Measurements from ENCODE around the gene CBR3. TPM values are rescaled to one million over a fixed set of nuclear protein-coding genes. Genes with fewer than 3 reads are reported as not detected.

CBR3 gene
- total RNA-seq, 1 experiment from 2014 or later, result 1.7 TPM

DNA sequence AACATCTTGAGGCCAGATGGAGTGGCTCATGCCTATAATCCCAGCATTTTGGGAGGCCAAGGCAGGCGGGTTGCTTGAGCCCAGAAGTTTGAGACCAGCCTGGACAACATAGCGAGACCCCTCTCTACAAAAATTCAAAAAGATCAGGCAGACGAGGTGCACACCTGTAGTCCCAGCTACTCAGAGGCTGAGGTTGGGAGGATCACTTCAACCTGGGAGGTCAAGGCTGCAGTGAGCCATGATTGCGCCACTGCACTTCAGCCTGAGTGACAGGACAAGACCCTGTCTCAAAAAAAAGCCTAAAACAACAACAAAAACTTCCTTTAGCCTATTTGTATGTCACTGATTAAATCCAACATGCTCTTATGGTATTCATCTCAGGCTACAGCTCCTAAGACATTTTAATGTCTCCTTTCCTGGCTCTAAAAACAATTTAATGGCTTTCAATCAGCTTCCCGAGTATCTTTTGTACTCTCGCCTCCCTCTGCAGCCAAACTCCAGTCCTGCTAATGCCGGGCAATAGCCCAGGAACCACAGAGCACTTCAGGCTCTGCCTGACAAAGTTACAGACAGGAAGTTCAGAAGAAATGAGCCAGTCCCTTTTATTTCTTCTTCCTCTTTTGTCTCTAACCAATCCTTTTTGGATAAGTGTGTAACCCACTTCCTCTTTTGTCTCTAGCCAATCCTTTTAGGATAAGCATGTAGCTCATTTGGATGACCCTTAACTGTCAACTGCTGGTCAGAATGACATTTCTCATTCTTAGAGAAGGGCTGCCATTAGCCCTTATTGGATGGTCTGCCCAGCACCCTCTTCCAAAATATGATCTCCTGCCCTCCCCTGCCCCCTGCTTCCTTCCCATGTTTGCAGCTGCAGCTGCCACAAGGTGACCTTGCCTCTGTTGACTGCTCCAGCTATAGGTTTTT lies 15.2 kb downstream of the CBR3 start (continued):
- TF ChIP-seq CBX3 (IDR thresholded peaks at IDR 0.05; ENCODE audit: low read depth), result no peak
- TF ChIP-seq EGR1 (IDR thresholded peaks at IDR 0.05; ENCODE audit: low read depth), result no peak
- no peak for TF ChIP-seq POLR2A (IDR thresholded peaks at IDR 0.05; ENCODE audit: borderline replicate concordance, extremely low read depth, insufficient read depth, insufficient read length)
- no peak for TF ChIP-seq ZFX (IDR thresholded peaks at IDR 0.05)
- no peak for TF ChIP-seq EZH2phosphoT487 (IDR thresholded peaks at IDR 0.05; ENCODE audit: borderline replicate concordance)
- TF ChIP-seq CEBPB (IDR thresholded peaks at IDR 0.05; ENCODE audit: low read depth), result no peak
- TF ChIP-seq, protein P1, sequence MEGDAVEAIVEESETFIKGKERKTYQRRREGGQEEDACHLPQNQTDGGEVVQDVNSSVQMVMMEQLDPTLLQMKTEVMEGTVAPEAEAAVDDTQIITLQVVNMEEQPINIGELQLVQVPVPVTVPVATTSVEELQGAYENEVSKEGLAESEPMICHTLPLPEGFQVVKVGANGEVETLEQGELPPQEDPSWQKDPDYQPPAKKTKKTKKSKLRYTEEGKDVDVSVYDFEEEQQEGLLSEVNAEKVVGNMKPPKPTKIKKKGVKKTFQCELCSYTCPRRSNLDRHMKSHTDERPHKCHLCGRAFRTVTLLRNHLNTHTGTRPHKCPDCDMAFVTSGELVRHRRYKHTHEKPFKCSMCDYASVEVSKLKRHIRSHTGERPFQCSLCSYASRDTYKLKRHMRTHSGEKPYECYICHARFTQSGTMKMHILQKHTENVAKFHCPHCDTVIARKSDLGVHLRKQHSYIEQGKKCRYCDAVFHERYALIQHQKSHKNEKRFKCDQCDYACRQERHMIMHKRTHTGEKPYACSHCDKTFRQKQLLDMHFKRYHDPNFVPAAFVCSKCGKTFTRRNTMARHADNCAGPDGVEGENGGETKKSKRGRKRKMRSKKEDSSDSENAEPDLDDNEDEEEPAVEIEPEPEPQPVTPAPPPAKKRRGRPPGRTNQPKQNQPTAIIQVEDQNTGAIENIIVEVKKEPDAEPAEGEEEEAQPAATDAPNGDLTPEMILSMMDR (IDR thresholded peaks at IDR 0.05 in 2 of 3, conservative IDR thresholded peaks at IDR 0.05 in 1 of 3; ENCODE audit: borderline replicate concordance in 1 of 3, insufficient read depth in 1 of 3, low read depth in 2 of 3, low read length in 2 of 3), result no peak
- TF ChIP-seq, protein P2, sequence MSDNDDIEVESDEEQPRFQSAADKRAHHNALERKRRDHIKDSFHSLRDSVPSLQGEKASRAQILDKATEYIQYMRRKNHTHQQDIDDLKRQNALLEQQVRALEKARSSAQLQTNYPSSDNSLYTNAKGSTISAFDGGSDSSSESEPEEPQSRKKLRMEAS (IDR thresholded peaks at IDR 0.05), result no peak
- no peak for TF ChIP-seq SIN3A (IDR thresholded peaks at IDR 0.05; ENCODE audit: low read depth)
- TF ChIP-seq, protein P3, sequence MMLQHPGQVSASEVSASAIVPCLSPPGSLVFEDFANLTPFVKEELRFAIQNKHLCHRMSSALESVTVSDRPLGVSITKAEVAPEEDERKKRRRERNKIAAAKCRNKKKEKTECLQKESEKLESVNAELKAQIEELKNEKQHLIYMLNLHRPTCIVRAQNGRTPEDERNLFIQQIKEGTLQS (IDR thresholded peaks at IDR 0.05), result no peak

Data from HCT116 (cell line).